Activated CD8-positive, alpha-beta memory T cell treated with anti-CD3 and anti-CD28 coated beads for 36 hours (primary cell): Measurements from ENCODE around the gene FBP1. TPM values are rescaled to one million over a fixed set of nuclear protein-coding genes. Genes with fewer than 3 reads are reported as not detected.
"Not testable (repeated sequence)": the region's sequence is repeated elsewhere in the genome, so short reads cannot be mapped to it uniquely, and the experiment has no call there.

Experiments
- CTCF ChIA-PET: fragments of 350-600 bp; sonication (Branson Sonifier 250); formaldehyde crosslinking; loops from one replicate; lab custom pipeline; 2021; ENCODE audit warnings: antibody characterized with exemption; lab: Charles Lee
- POLR2A ChIA-PET: fragments of 350-600 bp; sonication (Branson Sonifier 250); formaldehyde crosslinking; loops from one replicate; lab custom pipeline; 2021; ENCODE audit warnings: antibody characterized with exemption; lab: Charles Lee
- total RNA-seq, 2 experiments: library from RNA; stranded (reverse); gene quantifications; one replicate each; pipeline ENCODE4 v1.2.3, GENCODE V29; 2021

FBP1 gene
- total RNA-seq, 2 experiments from 2014 or later, result 0.13 to 0.46 TPM

- CTCF ChIA-PET, result no interaction called here
- POLR2A ChIA-PET, result no interaction called here
Measured at GRCh38 chr9:94591876-94592275, 47.4 kb downstream of the FBP1 start.

GRCh38 chr9:94591046-94591545, 48.2 kb downstream of the FBP1 start:
- CTCF ChIA-PET, POLR2A ChIA-PET: not testable (repeated sequence)

- ChIA-PET CTCF (no interaction called here), POLR2A (no interaction called here)
Measured at GRCh38 chr9:94588681-94589080, 50.6 kb downstream of the FBP1 start.

- ChIA-PET POLR2A (no interaction called here), CTCF (no interaction called here)
Measured at GRCh38 chr9:94586814-94587213, 52.5 kb downstream of the FBP1 start.

- CTCF ChIA-PET, result no interaction called here
- POLR2A ChIA-PET, result no interaction called here
Measured at GRCh38 chr9:94586316-94586715, 53.0 kb downstream of the FBP1 start.

GRCh38 chr9:94584555-94584954, 54.8 kb downstream of the FBP1 start:
- ChIA-PET POLR2A (no interaction called here), CTCF (no interaction called here)

GRCh38 chr9:94581728-94582127, 57.6 kb downstream of the FBP1 start:
- ChIA-PET POLR2A (no interaction called here), CTCF (no interaction called here)

- POLR2A ChIA-PET, result no interaction called here
- CTCF ChIA-PET, result no interaction called here
Measured at GRCh38 chr9:94577571-94577970, 61.7 kb downstream of the FBP1 start.

GRCh38 chr9:94577036-94577435, 62.3 kb downstream of the FBP1 start:
- ChIA-PET CTCF (no interaction called here), POLR2A (no interaction called here)

- CTCF ChIA-PET, result no interaction called here
- POLR2A ChIA-PET, result no interaction called here
Measured at GRCh38 chr9:94576131-94576530, 63.2 kb downstream of the FBP1 start.

- ChIA-PET POLR2A (no interaction called here), CTCF (no interaction called here)
Measured at GRCh38 chr9:94568972-94569712, 70.2 kb downstream of the FBP1 start.

- ChIA-PET CTCF (no interaction called here), POLR2A (no interaction called here)
Measured at GRCh38 chr9:94568250-94568889, 70.9 kb downstream of the FBP1 start.

GRCh38 chr9:94567271-94567670, 72.0 kb downstream of the FBP1 start:
- POLR2A ChIA-PET, result no interaction called here
- CTCF ChIA-PET, result no interaction called here

- POLR2A ChIA-PET, result no interaction called here
- CTCF ChIA-PET, result no interaction called here
Measured at GRCh38 chr9:94566550-94566949, 72.8 kb downstream of the FBP1 start.

GRCh38 chr9:94564279-94564678, 75.0 kb downstream of the FBP1 start:
- CTCF ChIA-PET, POLR2A ChIA-PET: not testable (repeated sequence)

GRCh38 chr9:94563548-94563947, 75.8 kb downstream of the FBP1 start:
- ChIA-PET CTCF (no interaction called here), POLR2A (no interaction called here)

- ChIA-PET CTCF (no interaction called here), POLR2A (no interaction called here)
Measured at GRCh38 chr9:94560237-94560636, 79.1 kb downstream of the FBP1 start.

GRCh38 chr9:94557376-94557775, 81.9 kb downstream of the FBP1 start:
- CTCF ChIA-PET, result no interaction called here
- POLR2A ChIA-PET, result no interaction called here

GRCh38 chr9:94554439-94555331, 84.6 kb downstream of the FBP1 start, which contains the start of gene PCAT7:
TSS of gene PCAT7 (plus strand) at chr9:94555083.
- CTCF ChIA-PET, result interaction anchor here (0.7 kb wide), 1 partner anchor 574 kb away, joined by 3 read pairs; no protein-coding TSS in a partner anchor
- POLR2A ChIA-PET, result interaction anchor here (0.6 kb wide), 1 partner anchor 149 kb away, joined by 4 read pairs; no protein-coding TSS in a partner anchor

GRCh38 chr9:94554078-94554438, 85.3 kb downstream of the FBP1 start:
- ChIA-PET POLR2A (no interaction called here), CTCF (interaction anchor here (0.6 to 0.7 kb wide), 2 partner anchors 47 to 575 kb away, joined by 3 to 4 read pairs; no protein-coding TSS in a partner anchor)
